Subcutaneous abdominal adipose tissue (tissue), 5 donors: Measurements from ENCODE around the gene RRAS2.
"Not testable (repeated sequence)": the region's sequence is repeated elsewhere in the genome, so short reads cannot be mapped to it uniquely, and the experiment has no call there.

ENCODE experiments used
- H3K27ac ChIP-seq: one replicate; pipeline ENCODE4 v1.7.0; 2013; ENCODE audit warnings: low read depth, mild to moderate bottlenecking, inconsistent platforms, low read length, moderate library complexity
- H3K27me3 ChIP-seq, 5 donors: one replicate each; pipeline ENCODE4 v1.7.0; 2013; ENCODE audit warnings: low read length in 5 of 5, inconsistent platforms in 1 of 5; ENCODE audit not compliant: control insufficient read depth in 5 of 5, insufficient read depth in 4 of 5
- H3K36me3 ChIP-seq, 5 donors: one replicate each; pipeline ENCODE4 v1.7.0; 2013; ENCODE audit warnings: low read length in 5 of 5; ENCODE audit not compliant: control insufficient read depth in 5 of 5, insufficient read depth in 5 of 5
- H3K4me1 ChIP-seq, 5 donors: one replicate each; pipeline ENCODE4 v1.7.0; 2013; ENCODE audit warnings: low read length in 5 of 5, mild to moderate bottlenecking in 3 of 5, moderate library complexity in 1 of 5; ENCODE audit not compliant: control insufficient read depth in 5 of 5, insufficient read depth in 5 of 5
- H3K4me3 ChIP-seq, 5 donors: one replicate each; pipeline ENCODE4 v1.7.0; 2013; ENCODE audit warnings: low read length in 5 of 5, low read depth in 1 of 5
- H3K9ac ChIP-seq, 5 donors: one replicate each; pipeline ENCODE4 v1.7.0; 2013; ENCODE audit warnings: low read length in 5 of 5, mild to moderate bottlenecking in 4 of 5, moderate library complexity in 3 of 5
- H3K9me3 ChIP-seq, 5 donors: one replicate each; pipeline ENCODE4 v1.7.0; 2013; ENCODE audit warnings: low read length in 5 of 5; ENCODE audit not compliant: control insufficient read depth in 5 of 5
- donor health status: healthy.
- donor health status: healthy.
- donor health status: healthy.
- donor health status: healthy.
- donor health status: healthy.

RRAS2 gene

DNA sequence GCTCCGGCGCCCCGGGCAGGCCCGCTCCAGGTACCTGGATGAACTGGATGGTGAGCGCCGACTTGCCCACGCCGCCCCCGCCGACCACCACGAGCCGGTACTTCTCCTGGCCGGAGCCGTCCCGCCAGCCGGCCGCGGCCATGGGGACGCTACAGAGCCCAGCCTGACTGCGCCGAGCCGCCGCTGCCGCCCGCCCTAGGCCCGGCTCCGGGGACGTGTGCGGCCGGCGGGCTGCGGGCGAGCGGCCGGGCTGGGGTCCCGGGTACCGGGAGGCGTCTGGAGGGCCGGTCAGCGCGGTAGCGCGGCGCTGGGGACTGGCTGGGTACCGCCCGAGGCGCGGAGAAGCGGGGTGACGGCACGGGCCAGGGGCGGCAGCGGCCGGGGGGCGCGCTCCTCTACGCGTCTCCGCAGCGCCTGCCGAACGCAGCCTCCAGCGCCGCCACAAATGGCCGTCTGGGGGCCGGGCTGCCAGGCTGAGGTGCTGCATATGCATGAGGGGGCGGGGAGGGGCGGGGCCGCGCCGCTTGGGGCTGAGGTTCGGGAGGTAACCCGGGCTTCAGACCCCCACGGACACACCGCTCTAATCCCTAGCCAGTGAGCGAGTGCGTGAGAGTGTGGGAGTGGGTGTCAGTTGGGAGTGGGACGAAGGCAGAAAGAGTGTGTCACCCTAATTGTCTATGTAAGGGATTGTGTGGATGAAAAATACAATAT is at the start of gene RRAS2:
Gene RRAS2, minus strand, starts transcription at position 455 of the 711 bp plus-strand sequence. Its CDS starts 313 bp downstream, at position 142.
- no peaks in the 10 kb centered on the region for H3K36me3 ChIP-seq
- peak within 1 kb of the TSS; percentile 62 to 90 (median 80) for H3K9ac ChIP-seq
- H3K4me3 ChIP-seq = peak within 1 kb of the TSS; percentile 74 to 88 (median 77)
- peak within 1 kb of the TSS; percentile 80 for H3K27ac ChIP-seq
- H3K9me3 ChIP-seq = no peaks in the 10 kb centered on the region
- H3K27me3 ChIP-seq = no peaks in the 10 kb centered on the region
- H3K4me1 ChIP-seq = peaks cover 0 to 26% (median 15%) of the 10 kb centered on the region in 5 donors

DNA sequence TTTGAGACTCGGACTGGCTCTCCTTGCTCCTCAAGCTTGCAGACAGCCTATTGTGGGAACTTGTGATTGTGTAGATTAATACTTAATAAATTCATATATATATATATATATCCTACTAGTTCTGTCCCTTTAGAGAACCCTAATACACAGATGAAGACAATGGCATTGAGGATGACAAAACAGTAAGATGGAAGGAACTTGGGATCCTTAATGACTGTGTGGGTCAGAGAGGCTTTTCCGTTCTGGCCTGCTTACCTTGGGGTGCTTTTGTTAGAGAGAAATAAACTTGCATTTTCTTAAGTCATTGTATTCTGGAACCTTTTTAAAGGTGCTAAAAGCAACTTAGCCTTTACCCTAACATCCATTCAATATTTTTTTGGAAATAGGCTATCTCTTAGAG is 49.6 kb upstream of the RRAS2 start:
- H3K9me3 ChIP-seq = no peaks in the 10 kb centered on the region

DNA sequence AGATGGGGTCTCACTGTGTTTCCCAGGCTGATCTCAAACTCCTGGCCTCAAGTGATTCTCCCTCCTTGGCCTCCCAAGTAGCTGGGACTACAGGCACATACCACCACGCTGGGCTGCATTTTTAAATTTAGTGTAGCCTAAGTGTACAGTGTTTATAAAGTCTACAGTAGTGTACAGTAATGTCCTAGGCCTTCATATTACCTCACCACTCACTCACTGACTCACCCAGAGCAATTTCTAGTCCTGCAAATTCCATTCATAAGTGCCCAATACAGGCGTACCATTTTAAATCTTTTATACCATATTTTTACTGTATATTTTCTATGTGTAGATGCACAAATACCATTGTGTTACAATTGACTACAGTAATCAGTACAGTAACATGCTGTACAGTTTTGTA is 47.1 kb upstream of the RRAS2 start:
- not testable (repeated sequence) for H3K27me3 ChIP-seq, H3K4me3 ChIP-seq, H3K36me3 ChIP-seq, H3K4me1 ChIP-seq, H3K9me3 ChIP-seq, H3K27ac ChIP-seq, H3K9ac ChIP-seq

More for the DNA sequence above, 49.6 kb upstream of the RRAS2 start:
- H3K9ac ChIP-seq = no peak overlapping the region
- no peaks in the 10 kb centered on the region for H3K36me3 ChIP-seq
- no peak overlapping the region for H3K27ac ChIP-seq
- H3K4me3 ChIP-seq = no peak overlapping the region
- H3K4me1 ChIP-seq = peaks cover 4 to 30% (median 27%) of the 10 kb centered on the region in 5 donors
- H3K27me3 ChIP-seq = no peaks in the 10 kb centered on the region

DNA sequence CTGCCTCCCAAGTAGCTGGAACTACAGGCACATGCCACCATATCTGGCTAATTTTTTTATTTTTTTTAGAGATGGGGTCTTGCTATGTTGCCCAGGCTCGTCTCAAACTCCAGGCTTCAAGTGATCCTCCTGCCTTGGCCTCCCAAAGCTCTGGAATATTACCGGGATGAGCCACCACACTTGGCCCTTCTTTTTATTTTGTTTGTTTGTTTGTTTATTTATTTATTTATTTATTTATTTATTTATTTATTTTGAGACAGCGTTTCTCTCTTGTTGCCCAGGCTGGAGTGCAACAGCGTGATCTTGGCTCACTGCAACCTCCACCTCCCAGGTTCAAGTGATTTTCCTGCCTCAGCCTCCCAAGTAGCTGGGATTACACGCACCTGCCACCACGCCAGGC is 44.5 kb upstream of the RRAS2 start:
- not testable (repeated sequence) for H3K9me3 ChIP-seq, H3K4me3 ChIP-seq, H3K36me3 ChIP-seq, H3K27ac ChIP-seq, H3K4me1 ChIP-seq, H3K9ac ChIP-seq, H3K27me3 ChIP-seq

DNA sequence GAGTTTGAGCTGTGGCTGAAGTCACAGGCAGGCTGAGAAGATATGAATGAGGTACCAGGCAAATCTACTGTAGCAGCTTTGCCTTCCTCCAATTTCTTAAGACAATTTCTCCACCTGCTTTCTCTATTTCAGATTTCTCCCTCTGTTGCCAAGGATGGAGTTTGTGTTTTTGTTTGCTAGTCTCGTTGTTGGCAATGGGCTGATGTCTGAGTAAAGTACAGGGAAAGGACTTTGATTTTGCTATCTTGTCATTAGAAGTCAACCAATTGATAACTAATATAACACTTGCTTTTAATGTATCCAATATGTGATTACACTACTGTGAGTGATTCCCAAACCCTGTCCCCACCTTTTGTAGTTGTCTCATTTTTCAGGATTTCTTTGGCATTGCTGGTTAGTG is 40.1 kb upstream of the RRAS2 start:
- no peaks in the 10 kb centered on the region for H3K9me3 ChIP-seq
- H3K4me3 ChIP-seq = no peak overlapping the region
- no peak overlapping the region for H3K27ac ChIP-seq
- no peaks in the 10 kb centered on the region for H3K36me3 ChIP-seq
- H3K4me1 ChIP-seq = no peaks in the 10 kb centered on the region
- no peak overlapping the region for H3K9ac ChIP-seq
- H3K27me3 ChIP-seq = no peaks in the 10 kb centered on the region

DNA sequence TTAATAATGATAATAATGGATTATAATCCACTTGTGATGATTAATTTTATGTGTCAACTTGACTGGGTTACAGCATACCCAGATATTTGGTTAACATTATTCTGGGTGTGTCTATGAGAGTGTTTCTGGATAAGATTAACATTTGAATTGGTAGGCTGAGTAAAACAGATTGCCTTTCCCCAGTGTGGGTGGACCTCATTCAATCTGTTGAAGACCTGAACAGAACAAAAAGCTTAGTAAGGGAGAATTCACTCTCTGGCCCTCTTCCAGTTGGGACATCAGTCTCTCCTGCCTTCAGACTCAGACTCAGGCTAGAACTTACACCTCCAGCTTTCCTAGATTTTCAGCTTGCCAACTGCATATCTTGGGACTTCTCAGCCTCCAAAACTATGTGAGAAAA is 37.3 kb upstream of the RRAS2 start:
- Histone ChIP-seq H3K9ac (no peak overlapping the region), H3K27me3 (no peaks in the 10 kb centered on the region), H3K4me3 (no peak overlapping the region), H3K36me3 (no peaks in the 10 kb centered on the region), H3K4me1 (no peaks in the 10 kb centered on the region), H3K9me3 (no peaks in the 10 kb centered on the region), H3K27ac (no peak overlapping the region)

DNA sequence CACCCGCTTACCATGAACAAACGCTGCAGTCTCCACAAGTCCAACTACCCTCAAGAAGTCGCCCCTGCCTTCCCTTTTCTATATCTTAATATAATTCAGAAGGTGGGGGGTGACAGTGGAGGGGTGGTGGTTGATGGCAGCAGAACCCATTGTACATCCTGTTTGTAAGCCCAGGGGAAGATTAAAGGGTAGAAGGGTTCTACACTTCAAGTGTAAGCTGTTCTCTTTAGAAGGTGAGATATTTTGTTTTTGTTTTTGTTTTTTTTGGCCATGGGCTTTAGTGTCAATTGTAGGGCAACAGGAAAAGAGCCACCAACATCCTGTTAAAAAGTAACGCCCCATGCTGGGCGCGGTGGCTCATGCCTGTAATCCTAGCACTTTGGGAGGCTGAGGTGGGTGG is 34.9 kb upstream of the RRAS2 start:
- Histone ChIP-seq H3K4me3 (no peak overlapping the region), H3K27me3 (no peaks in the 10 kb centered on the region), H3K27ac (no peak overlapping the region), H3K9ac (no peak overlapping the region), H3K9me3 (no peaks in the 10 kb centered on the region), H3K4me1 (peaks cover 0 to 4% (median 0%) of the 10 kb centered on the region in 5 donors), H3K36me3 (no peaks in the 10 kb centered on the region)

DNA sequence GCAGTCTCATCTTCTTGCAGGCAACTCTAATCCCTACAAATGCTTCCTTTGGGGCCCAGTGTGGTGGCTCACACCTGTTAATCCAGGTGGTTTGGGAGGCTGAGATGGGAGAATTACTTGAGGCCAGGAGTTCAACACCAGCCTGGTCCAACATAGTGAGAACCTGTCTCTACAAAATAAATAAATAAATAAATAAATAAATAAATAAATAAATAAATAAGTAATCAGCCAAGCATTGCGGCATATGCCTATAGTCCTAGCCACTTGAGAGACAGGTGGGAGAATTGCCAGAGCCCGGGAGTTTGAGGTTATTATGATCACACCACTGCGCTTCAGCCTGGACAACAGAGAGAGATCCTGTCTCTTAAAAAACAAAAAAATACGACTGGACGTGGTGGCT is 34.1 kb upstream of the RRAS2 start:
- Histone ChIP-seq H3K27ac (no peak overlapping the region), H3K9me3 (no peaks in the 10 kb centered on the region), H3K4me1 (peaks cover 0 to 4% (median 0%) of the 10 kb centered on the region in 5 donors), H3K27me3 (no peaks in the 10 kb centered on the region), H3K36me3 (no peaks in the 10 kb centered on the region), H3K4me3 (no peak overlapping the region), H3K9ac (no peak overlapping the region)

DNA sequence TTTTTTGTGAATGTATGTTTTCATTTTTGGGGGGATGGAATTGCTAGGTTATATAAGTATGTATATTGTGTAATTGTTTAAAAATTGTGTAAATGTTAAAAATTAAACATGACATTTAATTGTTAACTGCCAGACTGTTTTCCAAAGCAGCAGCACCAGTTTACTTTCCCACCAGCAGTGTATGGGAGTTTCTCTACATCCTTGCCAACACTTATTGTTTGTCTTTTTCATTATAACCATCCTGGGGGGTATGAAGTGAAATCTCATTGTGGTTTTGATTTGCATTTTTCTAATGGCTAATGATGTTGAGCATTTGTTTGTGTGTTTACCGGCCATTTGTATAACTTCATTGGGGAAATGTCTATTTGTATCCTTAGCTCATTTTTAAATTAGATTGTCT is 31.7 kb upstream of the RRAS2 start:
- no peaks in the 10 kb centered on the region for H3K9me3 ChIP-seq
- no peak overlapping the region for H3K4me3 ChIP-seq
- no peak overlapping the region for H3K27ac ChIP-seq
- H3K27me3 ChIP-seq = no peaks in the 10 kb centered on the region
- no peak overlapping the region for H3K9ac ChIP-seq
- no peaks in the 10 kb centered on the region for H3K36me3 ChIP-seq
- H3K4me1 ChIP-seq = peaks cover 0 to 10% (median 0%) of the 10 kb centered on the region in 5 donors

DNA sequence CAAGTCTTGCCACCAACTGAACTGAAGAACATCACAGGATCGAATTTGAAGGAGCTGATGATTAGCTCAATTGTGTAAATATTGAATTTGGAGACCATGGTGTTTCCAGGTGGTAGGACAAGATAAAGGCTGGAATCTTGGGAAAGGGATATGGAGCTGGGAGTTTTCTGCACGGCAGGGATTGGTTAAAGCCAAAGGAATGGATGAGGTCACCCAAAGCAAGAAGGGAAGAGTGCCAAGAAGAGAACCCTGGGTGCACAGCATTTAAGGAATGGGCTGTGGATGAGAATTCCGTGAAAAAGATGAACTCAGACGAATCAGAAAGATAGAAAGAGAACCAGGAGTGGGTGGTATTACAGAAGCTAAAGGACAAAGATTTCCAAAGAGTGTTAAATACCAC is 29.4 kb upstream of the RRAS2 start:
- Histone ChIP-seq H3K27ac (no peak overlapping the region), H3K36me3 (no peaks in the 10 kb centered on the region), H3K9ac (no peak overlapping the region), H3K4me1 (peaks cover 3 to 28% (median 17%) of the 10 kb centered on the region in 5 donors), H3K4me3 (no peak overlapping the region), H3K9me3 (no peaks in the 10 kb centered on the region), H3K27me3 (no peaks in the 10 kb centered on the region)
